COLO668 (cell line): ENCODE measurements around the gene VAT1.
"Not testable (repeated sequence)": the region's sequence is repeated elsewhere in the genome, so short reads cannot be mapped to it uniquely, and the experiment has no call there.

ENCODE experiments used
- DNase-seq: peaks from one replicate; lab custom pipeline; 2025; ENCODE audit not compliant: unreplicated experiment; lab: John Stamatoyannopoulos, UW

Gene VAT1

GRCh38 chr17:42975701-42976100, 46.5 kb downstream of the VAT1 start:
- not testable (repeated sequence) for DNase-seq

DNA sequence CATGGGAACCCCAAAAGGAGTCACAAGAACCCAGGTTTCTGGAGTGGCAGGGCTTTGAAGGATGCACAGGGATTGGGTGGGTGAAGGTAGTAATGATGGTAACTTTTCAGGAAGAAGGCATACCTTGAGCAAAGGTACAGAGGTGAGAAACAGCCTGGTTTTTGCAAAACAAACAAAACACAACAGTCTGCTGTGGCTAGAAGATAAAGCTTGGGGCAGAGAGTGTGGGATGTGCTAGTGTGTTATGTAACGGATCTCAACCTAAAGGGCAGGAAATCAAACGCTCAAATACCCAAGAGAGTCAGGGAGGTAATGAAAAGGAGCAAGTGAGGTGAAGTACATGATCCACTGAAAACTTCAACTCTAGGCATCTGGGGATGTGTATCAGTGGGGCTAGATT, 46.9 kb downstream of the VAT1 start:
- DNase-seq = no peak

DNA sequence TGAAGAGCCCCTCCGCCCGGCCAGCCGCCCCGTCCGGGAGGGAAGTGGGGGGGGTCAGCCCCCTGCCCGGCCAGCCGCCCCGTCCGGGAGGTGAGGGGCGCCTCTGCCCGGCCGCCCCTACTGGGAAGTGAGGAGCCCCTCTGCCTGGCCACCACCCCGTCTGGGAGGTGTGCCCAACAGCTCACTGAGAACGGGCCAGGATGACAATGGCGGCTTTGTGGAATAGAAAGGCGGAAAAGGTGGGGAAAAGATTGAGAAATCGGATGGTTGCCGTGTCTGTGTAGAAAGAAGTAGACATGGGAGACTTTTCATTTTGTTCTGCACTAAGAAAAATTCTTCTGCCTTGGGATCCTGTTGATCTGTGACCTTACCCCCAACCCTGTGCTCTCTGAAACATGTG, 48.9 kb downstream of the VAT1 start:
- not testable (repeated sequence) for DNase-seq

DNA sequence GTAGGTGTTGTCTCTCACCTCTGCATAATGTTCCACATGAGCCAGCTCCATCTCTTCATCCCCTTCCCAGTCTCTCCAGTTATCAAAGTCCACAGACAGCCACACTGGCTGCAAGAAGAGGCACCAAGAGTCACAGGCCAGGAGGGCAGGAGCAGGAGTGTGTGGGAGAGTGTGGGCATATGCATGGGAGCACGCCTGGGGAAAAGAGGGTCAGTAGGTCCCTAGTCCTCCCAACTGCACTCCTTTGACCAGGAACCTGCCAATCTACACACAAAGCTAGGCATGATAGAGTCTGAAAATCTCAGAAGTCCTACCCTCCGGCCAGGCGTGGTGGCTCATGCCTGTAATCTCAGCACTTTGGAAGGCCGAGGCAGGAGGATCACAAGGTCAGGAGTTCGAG, 50.6 kb downstream of the VAT1 start:
- no peak for DNase-seq

GRCh38 chr17:42969001-42969581, 53.1 kb downstream of the VAT1 start:
- DNase-seq = no peak

DNA sequence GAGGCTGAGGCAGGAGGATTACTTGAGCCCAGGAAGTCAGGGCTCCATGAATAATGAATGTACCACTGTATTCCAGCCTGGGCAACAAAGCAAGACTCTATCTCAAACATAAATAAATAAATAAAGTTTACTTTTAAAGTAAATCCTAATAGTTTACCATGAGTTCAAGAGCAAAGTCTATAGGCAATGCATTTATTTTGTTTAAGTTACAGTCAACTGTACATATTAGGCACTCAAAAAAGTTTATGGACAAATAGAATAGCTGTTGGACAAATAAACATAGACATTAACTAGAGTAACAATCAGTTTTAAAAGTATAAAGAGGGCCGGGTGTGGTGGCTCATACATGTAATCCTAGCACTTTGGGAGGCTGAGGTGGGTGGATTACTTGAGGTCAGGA, 54.3 kb downstream of the VAT1 start:
- no peak for DNase-seq
